GM19240 (cell line): ENCODE measurements around the gene TSHZ2.
"Not testable (repeated sequence)": the region's sequence is repeated elsewhere in the genome, so short reads cannot be mapped to it uniquely, and the experiment has no call there.

Experiments used
- DNase-seq: peaks from one replicate; pipeline ENCODE4 v3.0.0; 2011; ENCODE audit warnings: low spot score; ENCODE audit not compliant: insufficient read length

The TSHZ2 gene

DNA sequence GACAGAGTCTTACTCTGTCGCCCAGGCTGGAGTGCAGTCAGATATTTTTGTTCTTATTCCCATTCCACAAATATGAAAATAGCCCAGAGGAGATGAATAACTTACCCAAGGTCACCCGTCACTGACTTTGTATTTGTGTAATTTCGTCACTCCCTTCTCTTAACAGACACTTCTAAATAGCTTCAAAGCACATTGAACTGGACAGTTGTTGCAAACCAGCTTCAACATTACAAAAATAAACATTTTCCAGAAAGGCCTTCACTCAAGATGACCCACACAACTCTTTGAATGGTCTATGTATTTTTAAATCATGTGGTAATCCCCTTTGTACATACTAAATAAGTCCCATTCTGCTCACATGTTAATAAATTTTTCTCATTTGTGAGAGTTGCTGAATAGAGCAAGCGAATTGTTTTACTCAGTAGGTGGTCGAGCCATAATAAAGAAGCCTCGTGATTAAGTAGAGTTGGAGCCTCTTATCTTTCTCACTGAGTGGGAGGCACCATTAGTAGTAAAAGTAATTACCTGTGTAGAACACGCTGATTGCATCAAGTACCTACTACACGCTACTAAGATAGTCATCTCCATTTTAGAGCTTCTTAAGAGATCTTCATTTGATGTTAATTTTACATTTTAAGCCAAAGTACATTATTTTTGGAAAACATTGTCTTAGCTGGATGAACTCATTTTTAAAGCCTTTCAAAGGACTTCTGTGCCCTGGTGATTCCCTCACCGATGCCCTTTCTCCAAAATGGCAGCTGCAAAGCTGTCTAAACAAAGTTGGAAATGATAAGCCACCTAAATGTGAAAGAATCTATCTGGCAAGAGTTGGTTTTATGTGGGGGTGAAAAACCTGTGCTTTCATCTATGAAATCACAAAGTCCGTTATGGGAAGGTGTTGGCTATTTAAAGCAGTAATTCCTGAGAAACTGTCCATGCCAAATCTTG, 110.0 kb downstream of the TSHZ2 start:
- no peak for DNase-seq

GRCh38 chr20:53083411-53083810, 111.3 kb downstream of the TSHZ2 start:
- no peak for DNase-seq

GRCh38 chr20:53084408-53084997, 112.3 kb downstream of the TSHZ2 start:
- DNase-seq = no peak

- no peak for DNase-seq
Measured at GRCh38 chr20:53085720-53086119, 113.6 kb downstream of the TSHZ2 start.

DNA sequence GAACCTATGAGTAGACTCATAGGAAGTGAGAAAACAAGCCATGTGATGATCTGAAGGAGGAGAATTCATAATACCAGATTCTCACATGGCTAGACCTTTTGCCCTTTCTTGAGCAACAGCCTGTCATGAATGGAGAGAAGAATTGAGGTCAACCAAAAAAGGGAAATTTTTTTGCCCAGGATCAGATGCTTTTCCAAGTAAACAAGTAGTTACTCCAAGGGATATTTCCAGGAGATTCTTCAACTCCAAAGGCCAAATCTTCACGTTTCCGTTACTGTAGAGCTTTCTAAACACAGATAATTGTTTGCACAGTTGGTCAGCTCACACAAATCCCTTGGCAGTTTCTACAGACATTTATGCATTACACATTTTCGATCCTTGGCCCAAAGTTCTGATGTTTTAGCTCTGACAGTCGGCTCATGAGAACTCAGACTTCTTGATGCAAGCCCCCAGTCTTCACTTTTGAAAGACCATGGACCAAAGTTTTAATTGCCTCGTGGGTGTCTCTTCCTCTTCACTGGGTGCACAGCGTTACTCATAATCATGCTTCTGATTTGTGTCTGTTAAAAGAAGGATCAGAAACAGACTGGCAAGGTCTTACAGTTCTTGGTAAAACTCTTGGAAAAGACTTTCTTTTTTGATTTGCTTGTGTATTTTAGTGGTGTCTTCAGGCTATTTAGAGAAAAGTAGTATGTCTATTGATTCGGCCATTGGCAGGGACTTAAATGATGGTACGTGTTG, 115.0 kb downstream of the TSHZ2 start:
- DNase-seq = no peak

DNA sequence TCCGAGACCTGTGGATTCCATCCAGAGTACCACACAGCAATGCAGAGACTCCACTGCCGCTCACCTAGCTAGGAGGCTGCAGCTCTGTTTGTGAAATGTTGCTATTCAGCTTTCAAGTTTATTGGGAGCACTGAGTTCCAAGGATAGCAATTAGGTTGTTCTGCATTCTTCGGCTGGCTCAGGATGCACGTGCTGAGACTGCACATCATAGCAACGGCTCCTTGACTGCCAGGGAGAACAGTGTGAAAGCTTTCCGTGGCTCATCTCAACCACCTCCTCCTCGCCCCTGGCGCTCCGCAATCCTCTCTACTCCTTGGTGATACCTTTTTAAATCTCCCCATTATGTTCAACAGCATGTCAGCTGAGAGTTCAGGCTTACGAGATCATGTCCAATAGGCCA, 116.6 kb downstream of the TSHZ2 start:
- DNase-seq = no peak

- DNase-seq = not testable (repeated sequence)
Measured at GRCh38 chr20:53089851-53090250, 117.7 kb downstream of the TSHZ2 start.

- DNase-seq = no peak
Measured at GRCh38 chr20:53091789-53092188, 119.6 kb downstream of the TSHZ2 start.

DNA sequence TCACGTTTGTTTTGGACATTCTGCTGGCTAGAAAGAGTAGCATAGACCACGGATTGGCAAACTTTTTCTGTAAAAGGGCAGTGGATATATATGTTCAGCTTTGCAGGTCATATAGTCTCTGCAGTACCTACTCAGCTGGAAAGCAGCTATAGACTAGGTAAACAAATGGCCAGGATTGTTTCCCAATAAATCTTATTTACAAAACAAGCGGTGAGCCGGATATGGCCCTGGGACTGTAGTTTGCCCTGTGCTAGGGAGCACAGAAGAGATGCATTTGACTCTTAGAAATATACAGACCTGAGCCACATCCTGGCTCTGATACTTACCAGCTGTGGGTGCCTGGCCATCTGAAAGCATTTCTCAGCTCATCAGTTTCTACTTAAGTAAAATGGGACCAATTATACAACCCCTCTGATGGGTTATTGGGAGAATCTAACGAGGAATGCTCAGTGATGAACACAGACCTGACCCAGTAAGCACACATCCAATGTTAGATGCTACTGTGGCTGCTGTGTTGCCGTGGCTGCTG, 120.7 kb downstream of the TSHZ2 start:
- no peak for DNase-seq

DNA sequence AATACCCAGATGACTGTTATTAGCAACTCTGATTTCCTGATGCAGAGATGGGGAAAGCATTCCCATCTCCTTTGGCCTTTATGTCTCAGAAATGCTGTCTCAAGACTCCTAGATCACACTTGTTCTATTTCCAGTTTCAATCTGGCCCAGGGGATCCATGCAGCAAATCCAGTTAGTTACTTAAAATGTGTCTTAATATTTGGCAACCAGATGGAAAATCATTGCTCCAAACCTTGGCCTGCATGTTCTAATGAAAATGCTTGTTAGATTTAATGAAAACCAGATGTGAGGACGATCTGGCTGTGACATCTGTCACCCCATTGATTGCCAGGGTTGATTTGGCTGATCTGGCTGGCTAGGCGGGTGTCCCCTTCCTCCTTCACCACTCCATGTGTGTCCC, 125.2 kb downstream of the TSHZ2 start:
- no peak for DNase-seq

- no peak for DNase-seq
Measured at GRCh38 chr20:53097791-53098190, 125.6 kb downstream of the TSHZ2 start.

DNA sequence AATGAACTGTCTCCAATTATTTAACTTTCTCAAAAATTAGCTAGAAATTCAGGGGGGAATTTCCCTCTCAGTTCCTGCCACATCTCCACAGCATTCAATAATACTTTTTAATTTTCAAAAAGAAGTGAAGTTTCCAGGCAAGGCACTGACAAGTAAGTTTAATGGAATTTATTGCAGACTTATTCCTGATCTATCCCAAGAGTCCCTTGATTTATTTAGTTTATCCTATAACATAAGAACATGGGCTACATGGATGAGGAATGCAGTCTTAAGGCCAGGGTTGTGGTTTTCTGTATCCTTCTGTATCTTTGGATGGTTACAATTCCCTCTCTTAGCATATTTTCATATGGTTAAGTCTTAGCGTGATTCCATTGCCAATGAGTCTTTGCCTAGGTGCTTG, 126.5 kb downstream of the TSHZ2 start:
- no peak for DNase-seq

DNA sequence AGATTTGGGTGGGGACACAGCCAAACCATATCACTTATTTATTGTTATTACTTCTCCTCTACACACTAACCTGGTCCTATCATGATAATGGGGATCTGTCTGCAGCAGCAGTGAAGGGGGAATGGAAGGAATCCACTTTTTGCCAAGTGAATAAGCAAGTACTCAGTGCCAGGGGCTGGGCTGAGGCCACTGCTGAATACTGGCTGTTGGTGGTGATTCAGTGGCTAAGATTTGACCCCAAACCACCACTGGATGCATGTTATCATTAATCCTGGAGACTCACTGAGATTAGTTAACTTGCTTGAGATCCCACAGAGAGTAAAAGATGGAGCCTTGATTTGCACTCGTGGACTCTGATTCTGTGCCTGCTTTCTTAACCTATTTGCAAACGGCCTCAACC, 127.7 kb downstream of the TSHZ2 start:
- DNase-seq = no peak

- DNase-seq = no peak
Measured at GRCh38 chr20:53100476-53100911, 128.3 kb downstream of the TSHZ2 start.

DNA sequence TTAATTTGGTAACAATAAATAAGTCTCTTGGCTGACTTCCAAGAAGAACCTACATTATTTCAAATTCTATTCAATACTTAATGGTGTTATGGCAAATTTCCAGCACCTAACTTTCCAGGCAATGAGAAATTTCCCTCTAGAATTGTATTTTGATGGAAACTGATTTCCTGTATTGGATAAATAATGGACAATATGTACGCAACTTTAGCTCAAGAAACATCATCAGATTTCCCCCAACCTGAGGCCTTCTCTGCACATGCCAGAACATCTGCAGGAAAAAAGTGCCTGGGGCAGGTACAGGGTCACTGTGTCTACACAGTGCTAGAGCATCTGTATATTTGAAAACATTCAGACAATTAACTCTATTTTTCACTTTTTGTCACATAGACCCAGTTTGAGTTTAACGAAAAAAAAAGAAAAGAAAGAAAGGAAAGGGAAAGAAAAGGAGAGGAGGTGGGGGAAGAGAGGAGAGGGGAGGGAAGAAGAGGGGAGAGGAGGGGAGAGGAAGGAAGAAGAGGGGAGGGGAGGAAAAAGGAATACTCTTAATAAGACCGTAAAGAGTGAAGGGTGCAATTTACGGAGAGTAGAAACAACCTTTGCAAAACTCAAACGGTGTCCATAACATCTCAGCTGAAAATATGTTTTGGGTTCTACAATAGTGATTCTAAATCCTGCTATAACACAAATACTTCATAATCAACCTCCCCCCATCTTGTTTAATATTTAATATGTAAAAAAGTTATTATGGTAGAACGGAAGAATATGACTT, 130.0 kb downstream of the TSHZ2 start:
- DNase-seq = no peak

- DNase-seq = no peak
Measured at GRCh38 chr20:53103124-53103523, 131.0 kb downstream of the TSHZ2 start.

DNA sequence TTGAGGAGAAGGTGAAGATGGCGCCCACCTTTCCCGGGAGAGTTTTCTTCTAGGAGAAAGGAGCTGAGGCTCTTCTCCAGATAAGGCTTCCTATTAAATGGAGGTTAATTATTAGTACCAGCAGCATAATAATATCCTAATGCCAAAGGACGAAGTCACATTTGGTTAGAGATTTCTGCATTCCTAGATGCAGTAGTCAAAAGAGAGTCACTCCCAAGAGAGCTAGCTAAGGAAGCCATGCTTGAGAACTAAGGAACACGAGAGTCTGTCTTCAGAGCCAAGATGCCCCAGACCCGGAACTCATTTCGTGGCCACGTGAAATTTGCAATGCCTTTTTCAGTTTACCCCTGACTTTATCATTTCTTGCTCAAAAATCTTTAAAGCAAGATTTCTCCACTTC, 132.7 kb downstream of the TSHZ2 start:
- no peak for DNase-seq

GRCh38 chr20:53116733-53117132, 144.6 kb downstream of the TSHZ2 start:
- DNase-seq = no peak

- no peak for DNase-seq
Measured at GRCh38 chr20:53122853-53123252, 150.7 kb downstream of the TSHZ2 start.

DNA sequence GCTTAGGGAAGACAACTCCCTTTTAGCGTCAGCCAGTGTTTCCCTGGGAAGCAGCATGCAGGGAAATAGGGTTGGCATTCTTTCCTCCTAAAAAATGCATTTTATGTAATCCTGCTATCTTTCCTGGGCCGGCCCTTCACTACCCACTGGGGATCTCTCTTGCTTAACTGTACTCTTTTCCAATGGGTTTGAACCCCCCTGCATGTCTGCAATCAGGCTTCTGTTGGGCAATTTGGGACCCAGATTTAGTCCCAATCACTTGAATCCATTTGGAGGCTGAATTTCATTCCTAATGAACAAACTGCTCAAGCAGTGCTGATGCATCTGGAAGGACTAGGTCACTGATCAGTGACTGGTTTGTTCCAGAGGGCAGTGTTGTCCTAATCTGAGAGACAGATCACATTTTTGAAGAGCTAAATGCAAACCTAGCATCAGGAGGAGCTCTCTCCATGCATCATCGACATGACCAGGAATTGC, 152.0 kb downstream of the TSHZ2 start:
- no peak for DNase-seq

- DNase-seq = no peak
Measured at GRCh38 chr20:53124803-53125202, 152.6 kb downstream of the TSHZ2 start.
